GM12878 (cell line): ENCODE results near the gene ABCA4. TPM values are rescaled to one million over a fixed set of nuclear protein-coding genes. Genes with fewer than 3 reads are reported as not detected.

ENCODE experiments used
- ATAC-seq: fragments of 200-7000 bp; cut with Tn5 transposase; 3 replicates; pipeline ENCODE4 v1.9.1; 2020; ENCODE audit warnings: mild to moderate bottlenecking, moderate library complexity
- BruUV-seq: library from RNA; stranded (reverse); fragments of 400-500 nt; replicated peaks from 2 replicates; lab custom pipeline; 2021; lab: Mats Ljungman, UMichigan
- CTCF ChIA-PET: fragments of 300-600 bp; sonication (Branson Sonifier 250); formaldehyde crosslinking; extraction: SDS; loops from one replicate; lab custom pipeline; 2021; ENCODE audit warnings: inconsistent platforms; lab: Yijun Ruan, JAX
- POLR2A ChIA-PET: fragments of 350-600 bp; formaldehyde crosslinking; extraction: SDS; loops from one replicate; lab custom pipeline; 2021; ENCODE audit warnings: inconsistent platforms; lab: Charles Lee
- RAD21 ChIA-PET: fragments of 300-600 bp; sonication (Branson Sonifier 250); formaldehyde crosslinking; loops from one replicate; lab custom pipeline; 2023; ENCODE audit warnings: antibody characterized with exemption; ENCODE audit not compliant: unreplicated experiment; lab: Charles Lee
- SMC1A ChIA-PET: fragments of 300-600 bp; sonication (Branson Sonifier 250); formaldehyde crosslinking; loops from one replicate; lab custom pipeline; 2023; ENCODE audit not compliant: unreplicated experiment, uncharacterized antibody; lab: Charles Lee
- DNase-seq: peaks from one replicate; pipeline ENCODE4 v3.0.0-alpha.2; 2011; ENCODE audit warnings: low read depth, low spot score
- FAIRE-seq: peaks from 3 replicates; lab custom pipeline; 2011; peaks lifted over from hg19 to GRCh38; lab: Jason Lieb, UNC
- H2AFZ ChIP-seq: 2 replicates; pipeline ENCODE4 v1.6.0; 2011; ENCODE audit warnings: low read depth, low read length, control low read depth; ENCODE audit not compliant: control insufficient read depth
- H3K27ac ChIP-seq: 2 replicates; pipeline ENCODE4 v1.5.1; 2011; ENCODE audit warnings: control low read depth; ENCODE audit not compliant: control insufficient read depth, insufficient read depth
- H3K27me3 ChIP-seq, 2 experiments: replicated peaks in 1 of 2; 2 replicates each; pipeline versions ENCODE4 v1.6.0 to v1.6.1; 2011; ENCODE audit warnings: low read length in 1 of 2; ENCODE audit not compliant: control insufficient read depth in 2 of 2, insufficient read depth in 2 of 2
- H3K36me3 ChIP-seq, 2 experiments: 2 replicates each; pipeline ENCODE4 v1.5.1; 2011; ENCODE audit warnings: low read length in 1 of 2; ENCODE audit not compliant: control insufficient read depth in 2 of 2, insufficient read depth in 2 of 2
- H3K4me1 ChIP-seq: 2 replicates; pipeline ENCODE4 v1.6.1; 2011; ENCODE audit warnings: mild to moderate bottlenecking, low read length, moderate library complexity, mixed read lengths; ENCODE audit not compliant: control insufficient read depth, insufficient read depth
- H3K4me2 ChIP-seq: 2 replicates; pipeline ENCODE4 v1.6.0; 2011; ENCODE audit warnings: control low read depth; ENCODE audit not compliant: control insufficient read depth, insufficient read depth
- H3K4me3 ChIP-seq: fragments of 200-600 bp; sonication (generic); 2 replicates; pipeline ENCODE4 v1.5.1; 2016
- H3K79me2 ChIP-seq: 2 replicates; pipeline ENCODE4 v1.6.0; 2011; ENCODE audit warnings: low read length; ENCODE audit not compliant: control insufficient read depth, insufficient read depth
- H3K9ac ChIP-seq: 2 replicates; pipeline ENCODE4 v1.8.0; 2011; ENCODE audit warnings: low read length, control low read depth, mixed read lengths; ENCODE audit not compliant: control insufficient read depth, insufficient read depth
- H3K9me3 ChIP-seq: replicated peaks from 3 replicates; pipeline ENCODE4 v1.5.1; 2011; ENCODE audit warnings: mild to moderate bottlenecking, low read length; ENCODE audit not compliant: control insufficient read depth, insufficient read depth
- H4K20me1 ChIP-seq: 2 replicates; pipeline ENCODE4 v1.6.0; 2011; ENCODE audit not compliant: control insufficient read depth, insufficient read depth
- ATF7 ChIP-seq: fragments of 450-650 bp; IDR thresholded peaks from 2 replicates; pipeline ENCODE4 v1.6.1; 2016; ENCODE audit warnings: low read depth, mild to moderate bottlenecking
- CBX5 ChIP-seq: sonication (generic); IDR thresholded peaks from 2 replicates; pipeline ENCODE4 v1.6.1; 2016; ENCODE audit warnings: low read depth, moderate library complexity, mild to moderate bottlenecking, inconsistent platforms
- CHD4 ChIP-seq: fragments of 200-600 bp; sonication (generic); IDR thresholded peaks from 2 replicates; pipeline ENCODE4 v1.6.1; 2016; ENCODE audit warnings: mild to moderate bottlenecking
- ETV6 ChIP-seq, 2 experiments: fragments of 450-650 bp in 1 of 2; IDR thresholded peaks in 1 of 2; conservative IDR thresholded peaks in 1 of 2; 2 replicates each; pipeline ENCODE4 v1.6.1; 2014; ENCODE audit warnings: antibody characterized with exemption in 1 of 2, borderline replicate concordance in 1 of 2, low read depth in 1 of 2, mild to moderate bottlenecking in 1 of 2, moderate library complexity in 1 of 2
- GABPA ChIP-seq: IDR thresholded peaks from 2 replicates; pipeline ENCODE4 v1.6.1; 2014; ENCODE audit warnings: antibody characterized with exemption, low read depth, mild to moderate bottlenecking, inconsistent platforms
- LARP7 ChIP-seq: fragments of 450-650 bp; IDR thresholded peaks from 2 replicates; pipeline ENCODE4 v1.6.1; 2017; ENCODE audit warnings: mild to moderate bottlenecking
- MTA3 ChIP-seq: IDR thresholded peaks from 2 replicates; pipeline ENCODE4 v1.6.1; 2012; ENCODE audit warnings: low read length, inconsistent platforms, borderline replicate concordance
- MYC ChIP-seq: IDR thresholded peaks from 2 replicates; pipeline ENCODE4 v1.6.1; 2011; ENCODE audit warnings: mild to moderate bottlenecking, low read length, moderate library complexity, inconsistent platforms; ENCODE audit not compliant: insufficient read depth, insufficient replicate concordance, insufficient read length, severe bottlenecking
- NFYA ChIP-seq: IDR thresholded peaks from 2 replicates; pipeline ENCODE4 v1.6.1; 2011; ENCODE audit warnings: low read depth, mild to moderate bottlenecking, low read length, improper control_type of control experiment, borderline replicate concordance
- NR2C1 ChIP-seq: fragments of 450-650 bp; IDR thresholded peaks from 2 replicates; pipeline ENCODE4 v1.6.1; 2017; ENCODE audit warnings: antibody characterized with exemption, mild to moderate bottlenecking, moderate library complexity
- POLR2A ChIP-seq: IDR thresholded peaks from 2 replicates; pipeline ENCODE4 v1.6.1; 2011; ENCODE audit warnings: low read depth, mild to moderate bottlenecking, low read length
- SPI1 ChIP-seq: IDR thresholded peaks from 2 replicates; pipeline ENCODE4 v1.6.1; 2011; ENCODE audit warnings: low read depth, mild to moderate bottlenecking, low read length, moderate library complexity, borderline replicate concordance; ENCODE audit not compliant: insufficient read depth
- SREBF2 ChIP-seq: IDR thresholded peaks from 2 replicates; pipeline ENCODE4 v1.6.1; 2012; ENCODE audit warnings: mild to moderate bottlenecking, low read length
- SRF ChIP-seq, 2 experiments: IDR thresholded peaks; 2 replicates each; pipeline ENCODE4 v1.6.1; 2011; ENCODE audit warnings: low read depth in 2 of 2, low read length in 2 of 2, mild to moderate bottlenecking in 1 of 2, moderate library complexity in 1 of 2
- WGBS: methylation state at CpG from one replicate; pipeline ENCODE4 v1.1.6; 2016; ENCODE audit warnings: low lambda C conversion rate; ENCODE audit not compliant: insufficient replicate concordance, insufficient coverage; ENCODE audit errors: missing lambda C conversion rate; 5-methylcytosine and 5-hydroxymethylcytosine counted together
- in situ Hi-C: fragments of 300-500 bp; cut with MboI; formaldehyde crosslinking; loops from 9 replicates; pipeline ENCODE4 v1.14.3; 2018; ENCODE audit warnings: mixed read lengths
- intact Hi-C: fragments of 100-400 bp; cut with micrococcal nuclease; formaldehyde crosslinking; loops from one replicate; pipeline ENCODE4 v1.14.2; 2022; ENCODE audit not compliant: unreplicated experiment
- polyA plus RNA-seq, 11 experiments: library from polyadenylated mRNA; depleted of rRNA in 4 of 11; unstranded in 6 of 11; stranded (reverse) in 5 of 11; fragments of >200 nt; fragmentation: Nextera tagmentation in 4 of 11; fragmentation: Illumina TruSeq in 1 of 11; extraction: Ambion mirVana in 4 of 11; extraction: Trizol in 1 of 11; gene quantifications; 1 replicate in 1 of 11; 2 replicates in 10 of 11; pipeline versions ENCODE4 v1.2.1 to v1.2.3, GENCODE V29; 2011 to 2016; ENCODE audit warnings: inconsistent platforms in 2 of 11, missing spikeins in 2 of 11, low read depth in 1 of 11
- total RNA-seq, 4 experiments: library from RNA; depleted of rRNA in 3 of 4; stranded (reverse); fragments of >200 nt in 3 of 4; fragmentation: Illumina TruSeq in 1 of 4; extraction: Trizol in 1 of 4; gene quantifications; 2 replicates each; pipeline versions ENCODE4 v1.2.1 to v1.2.3, GENCODE V29; 2013 to 2021

The ABCA4 gene
- total and polyA plus RNA-seq, 10 of the 15 experiments (the other 5 are each of a cell fraction or from before 2014, with no cell fraction given) = 0.03 to 0.28 (median 0.11) TPM; not detected in 3

- Histone ChIP-seq H4K20me1 (no peaks in the 10 kb centered on the region; the same call in 1 of the 2 replicates), H2AFZ (no peak overlapping the region)
Measured at GRCh38 chr1:94103608-94104007, 17.3 kb downstream of the ABCA4 start.

DNA sequence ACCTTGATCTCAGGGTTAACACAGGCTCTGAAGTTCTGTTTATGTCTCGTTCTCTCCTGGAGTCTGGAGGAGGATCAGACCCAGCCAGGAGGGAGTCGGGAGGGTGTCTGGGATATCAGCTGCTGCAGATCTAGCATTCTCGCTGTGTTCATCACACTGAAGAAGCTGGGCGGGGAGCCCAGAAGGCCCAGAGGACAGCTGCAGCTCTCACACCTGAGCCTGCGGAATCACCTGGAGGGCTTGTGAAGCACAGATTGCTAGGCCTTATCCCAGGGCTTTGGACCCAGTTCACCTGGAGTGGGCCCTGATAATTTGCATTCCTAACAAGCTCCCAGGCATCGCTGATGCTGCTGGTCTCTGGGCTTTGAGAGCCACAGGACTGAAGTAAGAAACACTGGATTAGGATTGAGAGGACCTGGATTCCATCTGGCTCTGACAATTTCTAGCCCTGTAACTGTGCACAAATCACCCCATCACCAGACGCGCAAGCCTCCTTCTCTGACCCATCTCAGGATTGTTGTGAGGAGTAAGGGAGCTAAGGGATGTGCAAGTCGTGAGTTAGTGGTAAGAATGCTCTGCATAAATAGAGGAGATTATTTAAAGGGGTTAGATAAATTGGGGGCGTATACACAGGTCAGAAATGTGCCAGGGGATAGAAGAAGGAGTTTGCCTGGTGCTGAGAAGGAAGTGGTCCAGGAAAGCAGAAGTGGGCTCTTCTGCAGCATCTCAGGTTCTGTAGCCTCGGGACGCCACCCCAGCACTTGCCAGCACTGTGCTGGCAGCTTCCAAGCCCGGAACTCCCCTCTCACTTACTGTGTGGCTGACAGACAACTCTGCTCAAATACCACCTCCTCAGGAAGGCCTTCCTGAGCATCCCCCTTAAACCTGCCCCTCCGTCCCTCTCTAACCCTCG lies 19.1 kb downstream of the ABCA4 start:
- ChIA-PET SMC1A (no interaction called here), RAD21 (interaction anchor here (0.5 to 0.6 kb wide), 2 partner anchors 902 to 1024 kb away, joined by 3 to 5 read pairs; no protein-coding TSS in a partner anchor), POLR2A (no interaction called here), CTCF (no interaction called here)
- H3K4me3 ChIP-seq = no peak overlapping the region
- H3K4me1 ChIP-seq = peaks cover 7% of the 10 kb centered on the region
- TF ChIP-seq SPI1 = peak; percentile 50
- TF ChIP-seq SREBF2 = no peak
- H3K9ac ChIP-seq = no peak overlapping the region
- 36% methylated on average over 14 of the region's 15 CpGs for WGBS
- H3K9me3 ChIP-seq = no peaks in the 10 kb centered on the region
- DNase-seq (no peak), FAIRE-seq (no peak), ATAC-seq (peak; percentile 45; the same call in 2 of the 3 replicates)
- H3K4me2 ChIP-seq = no peak overlapping the region
- no TSS peak for BruUV-seq
- H2AFZ ChIP-seq = no peak overlapping the region
- H4K20me1 ChIP-seq = no peaks in the 10 kb centered on the region; the same call in 1 of the 2 replicates
- intact Hi-C loops = no loop called here
- in situ Hi-C loops = no loop called here
- H3K27me3 ChIP-seq = peaks cover 0 to 1% of the 10 kb centered on the region in 2 experiments; a peak in 1 of 4 replicates
- H3K79me2 ChIP-seq = no peaks in the 10 kb centered on the region
- no peaks in the 10 kb centered on the region for H3K36me3 ChIP-seq
- H3K27ac ChIP-seq = no peak overlapping the region

More at GRCh38 chr1:94103608-94104007, 17.3 kb downstream of the ABCA4 start:
- peaks cover 0 to 1% of the 10 kb centered on the region in 2 experiments; a peak in 1 of 4 replicates for H3K27me3 ChIP-seq
- TF ChIP-seq MTA3 (no peak), CBX5 (no peak), LARP7 (no peak), NR2C1 (no peak), NFYA (no peak), POLR2A (no peak), CHD4 (no peak), ATF7 (no peak), MYC (no peak), SRF (IDR thresholded peaks at IDR 0.05; ENCODE audit: low read depth in 2 of 2, low read length in 2 of 2) (no peak), GABPA (no peak), ETV6 (conservative IDR thresholded peaks at IDR 0.05 in 1 of 2, IDR thresholded peaks at IDR 0.05 in 1 of 2; ENCODE audit: borderline replicate concordance in 1 of 2, low read depth in 1 of 2) (no peak)
- TF ChIP-seq, all 136 proteins: peak for 0
- ChIA-PET RAD21 (no interaction called here), CTCF (no interaction called here), SMC1A (no interaction called here), POLR2A (no interaction called here)
- 52% methylated on average over 4 of the region's 4 CpGs for WGBS
- Histone ChIP-seq H3K79me2 (no peaks in the 10 kb centered on the region), H3K36me3 (no peaks in the 10 kb centered on the region), H3K9ac (no peak overlapping the region), H3K4me2 (no peak overlapping the region), H3K27ac (no peak overlapping the region), H3K9me3 (no peaks in the 10 kb centered on the region), H3K4me3 (no peak overlapping the region), H3K4me1 (peaks cover 7% of the 10 kb centered on the region)
- DNase-seq = no peak
- no peak for FAIRE-seq
- BruUV-seq = no TSS peak
- no peak for ATAC-seq
- in situ Hi-C loops = no loop called here
- intact Hi-C loops = no loop called here
